ENCODE data around the gene SMAD4. TPM values are rescaled to one million over a fixed set of nuclear protein-coding genes. Genes with fewer than 3 reads are reported as not detected.
"Not testable (repeated sequence)": the region's sequence is repeated elsewhere in the genome, so short reads cannot be mapped to it uniquely, and the experiment has no call there.

Gene SMAD4
- total RNA-seq, 1 experiment from 2014 or later = 75.8 TPM

DNA sequence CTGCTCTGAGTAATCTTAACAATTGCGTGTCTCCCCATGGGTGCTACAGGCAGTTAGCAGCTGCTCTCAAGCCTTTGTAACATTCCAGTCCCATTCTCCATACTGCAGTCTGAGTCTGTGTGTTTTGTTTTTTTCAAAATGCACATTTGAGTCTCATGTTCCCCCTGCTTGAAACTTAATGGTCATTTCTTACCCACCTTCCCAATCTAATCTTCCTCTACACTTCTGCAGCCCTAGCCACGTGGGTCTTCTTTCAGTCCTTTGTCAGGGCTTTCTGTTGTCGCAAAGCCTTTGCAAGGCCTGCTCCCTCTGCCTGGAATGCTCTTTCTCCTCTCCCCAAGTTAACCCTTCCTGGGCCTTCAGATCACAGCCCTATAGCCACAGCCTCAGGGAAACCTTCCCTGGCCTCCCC, 37.7 kb upstream of the SMAD4 start:
- no TSS peak for BruUV-seq (replicated peaks)
- Mint-ChIP-seq H3K36me3 (ENCODE audit: insufficient read depth, unreplicated experiment) (no peaks in the 10 kb centered on the region), H3K4me1 (ENCODE audit: insufficient read depth, unreplicated experiment) (no peaks in the 10 kb centered on the region), H3K9me3 (ENCODE audit: unreplicated experiment) (no peaks in the 10 kb centered on the region), H3K4me3 (ENCODE audit: unreplicated experiment) (no peak overlapping the region), H3K27me3 (ENCODE audit: insufficient read depth, unreplicated experiment) (no peaks in the 10 kb centered on the region), H3K27ac (ENCODE audit: low read depth, unreplicated experiment) (no peak overlapping the region)
- intact Hi-C loops (cut with micrococcal nuclease) = no loop called here
- POLR2A ChIA-PET = no interaction called here
- DNase-seq (ENCODE audit: unreplicated experiment) = no peak
- no peak for TF ChIP-seq CTCF (IDR thresholded peaks at IDR 0.05; ENCODE audit: unreplicated experiment)
- CTCF ChIA-PET = no interaction called here

DNA sequence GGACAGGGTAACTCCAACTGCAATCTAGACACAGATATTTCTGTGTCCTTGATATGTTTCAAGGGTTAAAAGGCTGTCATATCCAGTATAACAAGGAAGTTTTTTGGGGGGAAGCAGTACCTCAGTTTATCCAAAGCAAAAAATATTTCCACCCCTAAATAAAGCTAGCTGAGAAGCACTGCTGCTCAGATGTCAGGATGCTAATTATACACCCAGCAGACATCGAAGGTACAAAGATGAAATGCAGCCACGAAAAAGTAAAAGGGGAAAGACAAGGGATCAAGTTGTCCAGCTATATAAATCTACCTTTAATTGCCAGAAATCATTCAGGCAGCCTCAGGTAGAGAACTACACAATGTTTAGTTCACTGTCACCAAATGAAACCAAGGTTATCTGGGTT, 36.0 kb upstream of the SMAD4 start:
- Mint-ChIP-seq H3K9me3 (ENCODE audit: unreplicated experiment) (no peaks in the 10 kb centered on the region), H3K27me3 (ENCODE audit: insufficient read depth, unreplicated experiment) (no peaks in the 10 kb centered on the region), H3K36me3 (ENCODE audit: insufficient read depth, unreplicated experiment) (no peaks in the 10 kb centered on the region), H3K4me3 (ENCODE audit: unreplicated experiment) (no peak overlapping the region), H3K27ac (ENCODE audit: low read depth, unreplicated experiment) (no peak overlapping the region), H3K4me1 (ENCODE audit: insufficient read depth, unreplicated experiment) (no peaks in the 10 kb centered on the region)
- DNase-seq (ENCODE audit: unreplicated experiment) = no peak
- no TSS peak for BruUV-seq (replicated peaks)
- ChIA-PET POLR2A (no interaction called here), CTCF (interaction anchor here (0.7 to 1.0 kb wide), 3 partner anchors 20 to 217 kb away, joined by 3 to 5 read pairs (median 3); no protein-coding TSS in a partner anchor)
- intact Hi-C loops (cut with micrococcal nuclease) = no loop called here
- no peak for TF ChIP-seq CTCF (IDR thresholded peaks at IDR 0.05; ENCODE audit: unreplicated experiment)

- H3K27ac Mint-ChIP-seq (ENCODE audit: low read depth, unreplicated experiment); H3K4me3 Mint-ChIP-seq (ENCODE audit: unreplicated experiment); H3K4me1 Mint-ChIP-seq (ENCODE audit: insufficient read depth, unreplicated experiment); H3K27me3 Mint-ChIP-seq (ENCODE audit: insufficient read depth, unreplicated experiment); H3K36me3 Mint-ChIP-seq (ENCODE audit: insufficient read depth, unreplicated experiment); CTCF ChIA-PET; POLR2A ChIA-PET; BruUV-seq (replicated peaks); intact Hi-C loops (cut with micrococcal nuclease); H3K9me3 Mint-ChIP-seq (ENCODE audit: unreplicated experiment); DNase-seq (ENCODE audit: unreplicated experiment): not testable (repeated sequence)
Measured at GRCh38 chr18:51003174-51003573, 26.8 kb upstream of the SMAD4 start.

DNA sequence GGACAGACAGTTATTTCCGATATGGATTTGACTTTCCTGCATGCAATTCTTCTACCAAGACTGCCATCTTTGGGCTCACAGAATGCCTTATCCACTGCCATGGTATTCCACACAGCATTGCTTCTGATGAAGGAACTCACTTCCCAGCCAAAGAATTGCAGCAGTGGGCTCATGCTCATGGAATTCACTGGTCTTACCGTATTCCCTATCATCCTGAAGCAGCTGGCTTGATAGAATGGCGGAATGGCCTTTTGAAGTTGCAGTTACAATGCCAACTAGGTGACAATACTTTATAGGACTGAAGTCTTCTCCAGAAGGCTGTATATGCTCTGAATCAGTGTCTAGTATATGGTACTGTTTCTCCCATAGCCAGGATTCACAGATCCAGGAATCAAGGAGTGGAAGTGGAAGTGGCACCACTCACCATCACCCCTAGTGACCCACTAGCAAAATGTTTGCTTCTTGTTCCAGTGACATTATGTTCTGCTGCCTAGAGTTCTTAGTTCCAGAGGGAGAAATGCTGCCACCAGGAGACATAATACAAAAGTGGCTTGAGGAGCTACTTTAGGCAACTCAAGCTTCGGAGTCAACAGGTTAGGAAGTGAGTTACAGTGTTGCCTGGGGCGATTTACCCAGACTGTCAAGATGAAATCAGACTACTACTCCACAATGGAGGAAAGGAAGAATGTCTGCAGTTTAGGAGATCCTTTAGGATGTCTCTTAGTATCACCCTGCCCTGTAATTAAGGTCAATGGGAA, 23.8 kb upstream of the SMAD4 start:
- no peak overlapping the region for H3K4me3 Mint-ChIP-seq (ENCODE audit: unreplicated experiment)
- BruUV-seq (replicated peaks) = no TSS peak
- no peaks in the 10 kb centered on the region for H3K36me3 Mint-ChIP-seq (ENCODE audit: insufficient read depth, unreplicated experiment)
- TF ChIP-seq CTCF (IDR thresholded peaks at IDR 0.05; ENCODE audit: unreplicated experiment) = no peak
- intact Hi-C loops (cut with micrococcal nuclease) = no loop called here
- no peak for DNase-seq (ENCODE audit: unreplicated experiment)
- H3K4me1 Mint-ChIP-seq (ENCODE audit: insufficient read depth, unreplicated experiment) = peaks cover 7% of the 10 kb centered on the region
- ChIA-PET POLR2A (interaction anchor here (0.8 to 1.3 kb wide), 3 partner anchors 22 to 38 kb away, joined by 4 to 6 read pairs (median 5); partner anchors contain the start of gene ELAC1), CTCF (interaction anchor here (1.0 kb wide), 1 partner anchor 35 kb away, joined by 4 read pairs; no protein-coding TSS in a partner anchor)
- H3K27ac Mint-ChIP-seq (ENCODE audit: low read depth, unreplicated experiment) = no peak overlapping the region
- H3K27me3 Mint-ChIP-seq (ENCODE audit: insufficient read depth, unreplicated experiment) = no peaks in the 10 kb centered on the region
- peaks cover 6% of the 10 kb centered on the region for H3K9me3 Mint-ChIP-seq (ENCODE audit: unreplicated experiment)

Data from MCF 10A (cell line).